ENCODE results near the gene RAVER2. TPM values are rescaled to one million over a fixed set of nuclear protein-coding genes. Genes with fewer than 3 reads are reported as not detected.
A peak's percentile ranks its signal among the peaks of the same experiment; 100 is the strongest.

The RAVER2 gene
- total and polyA plus RNA-seq, 2 of the 13 experiments (the other 11 are each of a cell fraction or from before 2014, with no cell fraction given): 11.4 to 15.4 TPM

DNA sequence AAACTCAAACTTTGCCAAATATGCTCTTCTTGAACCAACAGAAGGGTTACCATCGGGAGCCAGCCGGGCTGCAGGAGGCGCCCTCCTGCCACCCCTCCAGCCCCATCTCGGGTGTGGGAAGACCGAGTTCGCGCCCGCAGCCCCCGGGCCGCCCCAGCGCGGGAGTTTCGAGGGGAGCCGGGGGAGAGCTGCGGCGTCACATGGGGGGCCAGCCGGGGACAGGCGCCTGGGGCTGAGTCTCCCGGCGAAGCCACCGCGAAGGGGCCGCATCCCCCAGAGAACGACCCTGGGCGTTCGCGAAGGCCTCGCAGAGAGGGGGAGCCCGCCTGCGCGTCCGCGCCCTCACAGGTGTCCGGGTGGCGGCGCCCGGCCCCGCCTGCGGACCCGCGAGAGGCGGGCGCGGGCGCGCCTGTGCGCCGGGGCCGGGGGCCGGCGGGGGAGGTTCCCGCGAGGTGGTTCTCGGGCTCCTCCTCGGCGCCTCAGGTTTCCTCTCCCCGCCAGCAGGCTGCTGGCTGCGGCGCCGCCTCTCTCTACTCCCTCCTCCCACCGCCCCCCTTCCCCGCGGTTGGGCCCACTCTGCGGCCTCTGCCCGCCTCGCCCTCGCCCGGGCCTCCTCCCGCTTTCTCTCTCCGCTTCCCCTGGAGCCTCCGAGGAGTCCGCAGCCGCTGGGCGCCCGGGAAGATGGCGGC, at the start of gene RAVER2 (continued):
- TF ChIP-seq ZNF549 (CRISPR knock-in tag; IDR thresholded peaks at IDR 0.05) (no peak), CEBPB (IDR thresholded peaks at IDR 0.05; ENCODE audit: borderline replicate concordance, low read depth, low read length) (no peak), ZNF501 (CRISPR knock-in tag; IDR thresholded peaks at IDR 0.05) (peak; percentile 16; the same call in 1 of the 2 replicates), HES4 (CRISPR knock-in tag; IDR thresholded peaks at IDR 0.05; ENCODE audit: borderline replicate concordance) (peak; percentile 62; the same call in 1 of the 2 replicates), ZMYM3 (CRISPR knock-in tag; IDR thresholded peaks at IDR 0.05) (no peak), ZNF230 (CRISPR knock-in tag; IDR thresholded peaks at IDR 0.05) (peak; percentile 64; the same call in 1 of the 2 replicates), RBM22 (optimal IDR thresholded peaks at IDR 0.05; ENCODE audit: low read length) (no peak), DMAP1 (CRISPR knock-in tag; IDR thresholded peaks at IDR 0.05) (peak; percentile 37; the same call in 1 of the 2 replicates)
- TF ChIP-seq, protein P1, sequence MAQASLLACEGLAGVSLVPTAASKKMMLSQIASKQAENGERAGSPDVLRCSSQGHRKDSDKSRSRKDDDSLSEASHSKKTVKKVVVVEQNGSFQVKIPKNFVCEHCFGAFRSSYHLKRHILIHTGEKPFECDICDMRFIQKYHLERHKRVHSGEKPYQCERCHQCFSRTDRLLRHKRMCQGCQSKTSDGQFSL (CRISPR knock-in tag; IDR thresholded peaks at IDR 0.05): peak; percentile 47; the same call in 1 of the 2 replicates
- TF ChIP-seq, protein P2, sequence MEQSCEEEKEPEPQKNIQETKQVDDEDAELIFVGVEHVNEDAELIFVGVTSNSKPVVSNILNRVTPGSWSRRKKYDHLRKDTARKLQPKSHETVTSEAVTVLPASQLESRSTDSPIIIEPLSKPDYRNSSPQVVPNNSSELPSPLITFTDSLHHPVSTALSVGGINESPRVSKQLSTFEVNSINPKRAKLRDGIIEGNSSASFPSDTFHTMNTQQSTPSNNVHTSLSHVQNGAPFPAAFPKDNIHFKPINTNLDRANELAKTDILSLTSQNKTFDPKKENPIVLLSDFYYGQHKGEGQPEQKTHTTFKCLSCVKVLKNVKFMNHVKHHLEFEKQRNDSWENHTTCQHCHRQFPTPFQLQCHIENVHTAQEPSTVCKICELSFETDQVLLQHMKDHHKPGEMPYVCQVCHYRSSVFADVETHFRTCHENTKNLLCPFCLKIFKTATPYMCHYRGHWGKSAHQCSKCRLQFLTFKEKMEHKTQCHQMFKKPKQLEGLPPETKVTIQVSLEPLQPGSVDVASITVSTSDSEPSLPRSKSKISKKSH (CRISPR knock-in tag; IDR thresholded peaks at IDR 0.05; ENCODE audit: borderline replicate concordance): peak; percentile 61; the same call in 1 of the 2 replicates
- TF ChIP-seq, protein P3, sequence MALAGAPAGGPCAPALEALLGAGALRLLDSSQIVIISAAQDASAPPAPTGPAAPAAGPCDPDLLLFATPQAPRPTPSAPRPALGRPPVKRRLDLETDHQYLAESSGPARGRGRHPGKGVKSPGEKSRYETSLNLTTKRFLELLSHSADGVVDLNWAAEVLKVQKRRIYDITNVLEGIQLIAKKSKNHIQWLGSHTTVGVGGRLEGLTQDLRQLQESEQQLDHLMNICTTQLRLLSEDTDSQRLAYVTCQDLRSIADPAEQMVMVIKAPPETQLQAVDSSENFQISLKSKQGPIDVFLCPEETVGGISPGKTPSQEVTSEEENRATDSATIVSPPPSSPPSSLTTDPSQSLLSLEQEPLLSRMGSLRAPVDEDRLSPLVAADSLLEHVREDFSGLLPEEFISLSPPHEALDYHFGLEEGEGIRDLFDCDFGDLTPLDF (CRISPR knock-in tag; IDR thresholded peaks at IDR 0.05): peak; percentile 42; the same call in 1 of the 2 replicates
- TF ChIP-seq, protein P4, sequence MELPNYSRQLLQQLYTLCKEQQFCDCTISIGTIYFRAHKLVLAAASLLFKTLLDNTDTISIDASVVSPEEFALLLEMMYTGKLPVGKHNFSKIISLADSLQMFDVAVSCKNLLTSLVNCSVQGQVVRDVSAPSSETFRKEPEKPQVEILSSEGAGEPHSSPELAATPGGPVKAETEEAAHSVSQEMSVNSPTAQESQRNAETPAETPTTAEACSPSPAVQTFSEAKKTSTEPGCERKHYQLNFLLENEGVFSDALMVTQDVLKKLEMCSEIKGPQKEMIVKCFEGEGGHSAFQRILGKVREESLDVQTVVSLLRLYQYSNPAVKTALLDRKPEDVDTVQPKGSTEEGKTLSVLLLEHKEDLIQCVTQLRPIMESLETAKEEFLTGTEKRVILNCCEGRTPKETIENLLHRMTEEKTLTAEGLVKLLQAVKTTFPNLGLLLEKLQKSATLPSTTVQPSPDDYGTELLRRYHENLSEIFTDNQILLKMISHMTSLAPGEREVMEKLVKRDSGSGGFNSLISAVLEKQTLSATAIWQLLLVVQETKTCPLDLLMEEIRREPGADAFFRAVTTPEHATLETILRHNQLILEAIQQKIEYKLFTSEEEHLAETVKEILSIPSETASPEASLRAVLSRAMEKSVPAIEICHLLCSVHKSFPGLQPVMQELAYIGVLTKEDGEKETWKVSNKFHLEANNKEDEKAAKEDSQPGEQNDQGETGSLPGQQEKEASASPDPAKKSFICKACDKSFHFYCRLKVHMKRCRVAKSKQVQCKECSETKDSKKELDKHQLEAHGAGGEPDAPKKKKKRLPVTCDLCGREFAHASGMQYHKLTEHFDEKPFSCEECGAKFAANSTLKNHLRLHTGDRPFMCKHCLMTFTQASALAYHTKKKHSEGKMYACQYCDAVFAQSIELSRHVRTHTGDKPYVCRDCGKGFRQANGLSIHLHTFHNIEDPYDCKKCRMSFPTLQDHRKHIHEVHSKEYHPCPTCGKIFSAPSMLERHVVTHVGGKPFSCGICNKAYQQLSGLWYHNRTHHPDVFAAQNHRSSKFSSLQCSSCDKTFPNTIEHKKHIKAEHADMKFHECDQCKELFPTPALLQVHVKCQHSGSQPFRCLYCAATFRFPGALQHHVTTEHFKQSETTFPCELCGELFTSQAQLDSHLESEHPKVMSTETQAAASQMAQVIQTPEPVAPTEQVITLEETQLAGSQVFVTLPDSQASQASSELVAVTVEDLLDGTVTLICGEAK (IDR thresholded peaks at IDR 0.05): no peak
- TF ChIP-seq, protein P4 (CRISPR knock-in tag; IDR thresholded peaks at IDR 0.05): 0 out of 2 replicates have a peak, but pooled peaks have one; percentile 26
- TF ChIP-seq, protein P5, sequence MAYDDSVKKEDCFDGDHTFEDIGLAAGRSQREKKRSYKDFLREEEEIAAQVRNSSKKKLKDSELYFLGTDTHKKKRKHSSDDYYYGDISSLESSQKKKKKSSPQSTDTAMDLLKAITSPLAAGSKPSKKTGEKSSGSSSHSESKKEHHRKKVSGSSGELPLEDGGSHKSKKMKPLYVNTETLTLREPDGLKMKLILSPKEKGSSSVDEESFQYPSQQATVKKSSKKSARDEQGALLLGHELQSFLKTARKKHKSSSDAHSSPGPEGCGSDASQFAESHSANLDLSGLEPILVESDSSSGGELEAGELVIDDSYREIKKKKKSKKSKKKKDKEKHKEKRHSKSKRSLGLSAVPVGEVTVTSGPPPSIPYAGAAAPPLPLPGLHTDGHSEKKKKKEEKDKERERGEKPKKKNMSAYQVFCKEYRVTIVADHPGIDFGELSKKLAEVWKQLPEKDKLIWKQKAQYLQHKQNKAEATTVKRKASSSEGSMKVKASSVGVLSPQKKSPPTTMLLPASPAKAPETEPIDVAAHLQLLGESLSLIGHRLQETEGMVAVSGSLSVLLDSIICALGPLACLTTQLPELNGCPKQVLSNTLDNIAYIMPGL (CRISPR knock-in tag; IDR thresholded peaks at IDR 0.05; ENCODE audit: borderline replicate concordance in 1 of 2, low read depth in 1 of 2): peak; percentile 62 to 71; a peak in 2 of 4 replicates
